H1 (cell line): ENCODE measurements around the gene PSAP. TPM values are rescaled to one million over a fixed set of nuclear protein-coding genes. Genes with fewer than 3 reads are reported as not detected.

ENCODE experiments used
- CTCF ChIA-PET: fragments of 300-600 bp; sonication (Branson Sonifier 250); formaldehyde crosslinking; loops from one replicate; lab custom pipeline; 2021; ENCODE audit not compliant: partially characterized antibody; lab: Charles Lee
- POLR2A ChIA-PET: fragments of 300-600 bp; sonication (Branson Sonifier 250); formaldehyde crosslinking; loops from one replicate; lab custom pipeline; 2021; ENCODE audit warnings: inconsistent platforms; ENCODE audit not compliant: partially characterized antibody; lab: Charles Lee
- DNase-seq, 2 experiments: peaks; one replicate each; pipeline versions ENCODE4 v3.0.0 to v3.0.0-alpha.2; 2010 to 2022; ENCODE audit warnings: low spot score in 2 of 2, low read depth in 1 of 2, mixed read lengths in 1 of 2
- FAIRE-seq: peaks from 2 replicates; lab custom pipeline; 2011; peaks lifted over from hg19 to GRCh38; lab: Jason Lieb, UNC
- H2AFZ ChIP-seq: 2 replicates; pipeline ENCODE4 v1.8.1; 2012; ENCODE audit warnings: low read length, inconsistent platforms
- H2AK5ac ChIP-seq: 2 replicates; pipeline ENCODE4 v1.6.1; 2013; ENCODE audit warnings: low read depth, low read length
- H2BK120ac ChIP-seq: replicated peaks from 2 replicates; pipeline ENCODE3; 2013; ENCODE audit warnings: low read depth, low read length, inconsistent platforms
- H2BK12ac ChIP-seq: 2 replicates; pipeline ENCODE4 v1.6.1; 2013; ENCODE audit warnings: low read depth, low read length
- H2BK15ac ChIP-seq: 2 replicates; pipeline ENCODE4 v1.6.1; 2013; ENCODE audit warnings: low read length
- H2BK20ac ChIP-seq: 2 replicates; pipeline ENCODE4 v1.6.1; 2013; ENCODE audit warnings: low read length
- H2BK5ac ChIP-seq: 2 replicates; pipeline ENCODE4 v1.6.1; 2013; ENCODE audit warnings: low read depth, low read length
- H3K14ac ChIP-seq: 2 replicates; pipeline ENCODE4 v1.6.1; 2013; ENCODE audit warnings: inconsistent platforms; ENCODE audit not compliant: insufficient read length
- H3K18ac ChIP-seq: 2 replicates; pipeline ENCODE4 v1.6.1; 2013; ENCODE audit warnings: low read length; ENCODE audit errors: extremely low read depth
- H3K23ac ChIP-seq: 2 replicates; pipeline ENCODE4 v1.6.1; 2013; ENCODE audit warnings: inconsistent platforms; ENCODE audit not compliant: insufficient read length
- H3K23me2 ChIP-seq: 2 replicates; pipeline ENCODE4 v1.6.1; 2013; ENCODE audit warnings: low read depth, low read length
- H3K27ac ChIP-seq: 2 replicates; pipeline ENCODE4 v1.6.1; 2011; ENCODE audit warnings: low read depth, low read length, inconsistent platforms
- H3K27me3 ChIP-seq, 4 experiments: replicated peaks in 1 of 4; 1 replicate in 1 of 4; 2 replicates in 3 of 4; pipeline versions ENCODE4 v1.6.1 to v1.8.1; 2011 to 2013; ENCODE audit warnings: low read length in 3 of 4, mild to moderate bottlenecking in 3 of 4, inconsistent platforms in 2 of 4, mixed read lengths in 2 of 4, moderate library complexity in 1 of 4; ENCODE audit not compliant: control insufficient read depth in 3 of 4, insufficient read depth in 3 of 4; ENCODE audit errors: extremely low read depth in 1 of 4
- H3K36me3 ChIP-seq, 4 experiments: 2 replicates each; pipeline versions ENCODE4 v1.6.1 to v1.8.1; 2011 to 2013; ENCODE audit warnings: mild to moderate bottlenecking in 4 of 4, low read length in 3 of 4, moderate library complexity in 2 of 4, control low read depth in 1 of 4, inconsistent platforms in 1 of 4; ENCODE audit not compliant: insufficient read depth in 4 of 4, control insufficient read depth in 2 of 4
- H3K4ac ChIP-seq: replicated peaks from 2 replicates; pipeline ENCODE3; 2013; ENCODE audit warnings: low read length, low read depth, mixed read lengths, inconsistent platforms; ENCODE audit not compliant: insufficient read length
- H3K4me1 ChIP-seq, 4 experiments: replicated peaks in 1 of 4; 1 replicate in 1 of 4; 2 replicates in 3 of 4; pipeline versions ENCODE4 v1.6.1 to v1.8.1; 2011 to 2013; ENCODE audit warnings: low read length in 3 of 4, inconsistent platforms in 2 of 4, mixed read lengths in 1 of 4; ENCODE audit not compliant: insufficient read depth in 4 of 4, control insufficient read depth in 3 of 4
- H3K4me2 ChIP-seq, 2 experiments: 2 replicates each; pipeline versions ENCODE4 v1.6.1 to v1.8.1; 2011 to 2013; ENCODE audit warnings: low read depth in 2 of 2, low read length in 2 of 2, control low read depth in 1 of 2, inconsistent platforms in 1 of 2, mild to moderate bottlenecking in 1 of 2; ENCODE audit not compliant: insufficient read depth in 1 of 2
- H3K4me3 ChIP-seq, 4 experiments: fragments of 200-600, 300-600 bp in 1 of 4; sonication (generic), shearing (Covaris generic), sonication (Bioruptor Twin) in 1 of 4; 2 replicates each; pipeline versions ENCODE4 v1.5.1 to v1.8.1; 2011 to 2016; ENCODE audit warnings: low read length in 4 of 4, low read depth in 3 of 4, control low read depth in 2 of 4, inconsistent platforms in 2 of 4, mild to moderate bottlenecking in 2 of 4, mixed read lengths in 1 of 4, moderate library complexity in 1 of 4; ENCODE audit not compliant: insufficient read depth in 2 of 4; ENCODE audit errors: extremely low read depth in 1 of 4
- H3K56ac ChIP-seq: replicated peaks from 2 replicates; pipeline ENCODE3; 2013; ENCODE audit warnings: low read depth, mild to moderate bottlenecking, mixed read lengths, low read length, inconsistent platforms; ENCODE audit not compliant: insufficient read length
- H3K79me1 ChIP-seq: 2 replicates; pipeline ENCODE4 v1.6.1; 2013; ENCODE audit warnings: low read depth, low read length, control low read depth
- H3K79me2 ChIP-seq, 2 experiments: 2 replicates each; pipeline versions ENCODE4 v1.6.1 to v1.8.1; 2012 to 2013; ENCODE audit warnings: low read length in 2 of 2, mild to moderate bottlenecking in 2 of 2, inconsistent platforms in 1 of 2; ENCODE audit not compliant: insufficient read depth in 2 of 2, control insufficient read depth in 1 of 2
- H3K9ac ChIP-seq, 4 experiments: replicated peaks in 1 of 4; 1 replicate in 1 of 4; 2 replicates in 3 of 4; pipeline versions ENCODE4 v1.6.1 to v1.8.1; 2011 to 2013; ENCODE audit warnings: low read depth in 3 of 4, low read length in 3 of 4, control low read depth in 2 of 4, mild to moderate bottlenecking in 2 of 4, moderate library complexity in 2 of 4, inconsistent platforms in 1 of 4; ENCODE audit errors: extremely low read depth in 1 of 4
- H3K9me3 ChIP-seq, 2 experiments: 2 replicates each; pipeline versions ENCODE4 v1.6.1 to v1.8.1; 2012 to 2013; ENCODE audit warnings: mild to moderate bottlenecking in 2 of 2, moderate library complexity in 2 of 2, control low read depth in 1 of 2, inconsistent platforms in 1 of 2, low read depth in 1 of 2, low read length in 1 of 2, mixed read lengths in 1 of 2; ENCODE audit not compliant: insufficient read depth in 2 of 2
- H4K20me1 ChIP-seq, 2 experiments: replicated peaks in 1 of 2; 2 replicates each; pipeline versions ENCODE3 to v1.8.1; 2011 to 2013; ENCODE audit warnings: inconsistent platforms in 2 of 2, low read length in 2 of 2, mild to moderate bottlenecking in 1 of 2; ENCODE audit not compliant: insufficient read depth in 2 of 2, control insufficient read depth in 1 of 2
- H4K5ac ChIP-seq: 2 replicates; pipeline ENCODE4 v1.6.1; 2013; ENCODE audit warnings: low read length, low read depth, mixed read lengths, inconsistent platforms; ENCODE audit not compliant: insufficient read length
- H4K8ac ChIP-seq: 2 replicates; pipeline ENCODE4 v1.8.0; 2013; ENCODE audit warnings: mild to moderate bottlenecking, moderate library complexity, low read length, inconsistent platforms; ENCODE audit not compliant: insufficient read depth; ENCODE audit errors: extremely low read depth
- H4K91ac ChIP-seq: replicated peaks from 2 replicates; pipeline ENCODE3; 2013; ENCODE audit warnings: low read length, mixed read lengths, inconsistent platforms; ENCODE audit not compliant: insufficient read length
- EP300 ChIP-seq, 2 experiments: IDR thresholded peaks; 1 replicate in 1 of 2; 2 replicates in 1 of 2; pipeline ENCODE4 v1.6.1; 2011 to 2012; ENCODE audit warnings: low read depth in 2 of 2, low read length in 2 of 2, mild to moderate bottlenecking in 2 of 2, borderline replicate concordance in 1 of 2, inconsistent platforms in 1 of 2, moderate library complexity in 1 of 2
- FOSL1 ChIP-seq: IDR thresholded peaks from 2 replicates; pipeline ENCODE4 v1.6.1; 2011; ENCODE audit warnings: mild to moderate bottlenecking, low read depth, low read length, moderate library complexity; ENCODE audit not compliant: insufficient read depth
- JUND ChIP-seq: IDR thresholded peaks from 2 replicates; pipeline ENCODE4 v1.6.1; 2011; ENCODE audit warnings: mild to moderate bottlenecking, improper control_type of control experiment, low read length
- KDM1A ChIP-seq: fragments of 200-600, 300-600 bp; sonication (generic); IDR thresholded peaks from 2 replicates; pipeline ENCODE4 v1.7.1; 2016; ENCODE audit warnings: mild to moderate bottlenecking, low read length, borderline replicate concordance
- KDM4A ChIP-seq: IDR thresholded peaks from one replicate; pipeline ENCODE4 v1.7.1; 2012; ENCODE audit warnings: low read depth, mild to moderate bottlenecking, moderate library complexity, low read length, inconsistent platforms; ENCODE audit not compliant: severe bottlenecking
- MAFK ChIP-seq: IDR thresholded peaks from 2 replicates; pipeline ENCODE4 v1.6.1; 2012; ENCODE audit warnings: low read depth, mild to moderate bottlenecking, improper control_type of control experiment, low read length
- RFX5 ChIP-seq: IDR thresholded peaks from 2 replicates; pipeline ENCODE4 v1.6.1; 2011; ENCODE audit warnings: low read depth, low read length, improper control_type of control experiment, borderline replicate concordance
- RNF2 ChIP-seq: fragments of 200-900, 300-1000 bp; sonication (generic); IDR thresholded peaks from 2 replicates; pipeline ENCODE4 v1.7.1; 2016; ENCODE audit warnings: borderline replicate concordance, low read depth, mild to moderate bottlenecking, antibody characterized with exemption, low read length; ENCODE audit not compliant: poor library complexity, severe bottlenecking; ENCODE audit errors: missing control alignments
- SP4 ChIP-seq: IDR thresholded peaks from 2 replicates; pipeline ENCODE4 v1.6.1; 2012; ENCODE audit warnings: low read length, inconsistent platforms
- SUZ12 ChIP-seq: fragments of 200-600 bp; sonication (generic); IDR thresholded peaks from 2 replicates; pipeline ENCODE4 v1.6.1; 2012; ENCODE audit warnings: mild to moderate bottlenecking, inconsistent platforms, low read length, moderate library complexity, mixed read lengths
- TCF12 ChIP-seq: IDR thresholded peaks from 2 replicates; pipeline ENCODE4 v1.6.1; 2011; ENCODE audit warnings: low read depth, mild to moderate bottlenecking, low read length
- WGBS, 2 experiments: shearing (Covaris generic) in 1 of 2; methylation state at CpG; one replicate each; pipeline versions ENCODE4 v1.1.6 to v1.1.7; 2013 to 2015; ENCODE audit warnings: low lambda C conversion rate in 2 of 2, mixed read lengths in 2 of 2, inconsistent platforms in 1 of 2, low coverage in 1 of 2, missing lambda C conversion rate in 1 of 2; ENCODE audit not compliant: insufficient replicate concordance in 2 of 2, insufficient coverage in 1 of 2, insufficient read length in 1 of 2; ENCODE audit errors: extremely low coverage in 1 of 2, missing lambda C conversion rate in 1 of 2; 5-methylcytosine and 5-hydroxymethylcytosine counted together
- polyA plus RNA-seq, 7 experiments: library from polyadenylated mRNA; depleted of rRNA in 3 of 7; stranded (reverse) in 5 of 7; unstranded in 2 of 7; fragments of >200 nt in 5 of 7; fragments of 200-250 nt in 2 of 7; gene quantifications; 1 replicate in 5 of 7; 2 replicates in 1 of 7; 4 replicates in 1 of 7; pipeline versions ENCODE4 v1.2.1 to v1.2.3, GENCODE V29; 2011 to 2013; ENCODE audit warnings: missing spikeins in 2 of 7, mixed read lengths in 2 of 7
- total RNA-seq: library from RNA; stranded (reverse); fragmentation: NEBNext Ultra II Directional; extraction: Animal tissue kit (Norgen Biotek cat#: 25700); gene quantifications from 2 replicates; pipeline ENCODE4 v1.2.1, GENCODE V29; 2021

PSAP gene
- total and polyA plus RNA-seq, 2 of the 8 experiments (the other 6 are each of a cell fraction or from before 2014, with no cell fraction given) = 386 to 504 TPM

GRCh38 chr10:71832967-71833366 lies 18.1 kb downstream of the PSAP start:
- no peaks in the 10 kb centered on the region for H3K23me2 ChIP-seq
- peaks cover 20 to 32% of the 10 kb centered on the region in 2 experiments for H4K20me1 ChIP-seq
- no peak overlapping the region for H2AFZ ChIP-seq
- H3K9me3 ChIP-seq = no peaks in the 10 kb centered on the region
- H3K27ac ChIP-seq = no peak overlapping the region
- no peak overlapping the region for H3K14ac ChIP-seq
- no peak overlapping the region for H4K8ac ChIP-seq
- no peak overlapping the region for H3K56ac ChIP-seq
- TF ChIP-seq MAFK (no peak), SUZ12 (no peak), KDM4A (no peak), RNF2 (no peak), FOSL1 (no peak), EP300 (IDR thresholded peaks at IDR 0.05; ENCODE audit: borderline replicate concordance in 1 of 2, low read depth in 2 of 2, low read length in 2 of 2) (no peak), RFX5 (no peak), KDM1A (no peak), SP4 (no peak), TCF12 (no peak), JUND (no peak)
- TF ChIP-seq, all 59 proteins: peak for 0
- Histone ChIP-seq H3K79me1 (peaks cover 17% of the 10 kb centered on the region), H3K36me3 (peaks cover 26 to 39% (median 37%) of the 10 kb centered on the region in 4 experiments), H4K91ac (no peak overlapping the region), H2BK12ac (no peak overlapping the region), H3K18ac (no peak overlapping the region), H3K4me2 (no peak overlapping the region), H2BK20ac (no peak overlapping the region), H3K4me1 (peaks cover 0 to 15% (median 4%) of the 10 kb centered on the region in 4 experiments; a peak in 5 of 7 replicates), H3K9ac (no peak overlapping the region), H3K4ac (no peak overlapping the region), H4K5ac (no peak overlapping the region), H2BK15ac (no peak overlapping the region), H2AK5ac (no peak overlapping the region), H3K23ac (no peak overlapping the region), H3K27me3 (no peaks in the 10 kb centered on the region), H2BK5ac (no peak overlapping the region), H3K79me2 (peaks cover 31 to 63% of the 10 kb centered on the region in 2 experiments), H2BK120ac (no peak overlapping the region), H3K4me3 (no peak overlapping the region)
- ChIA-PET CTCF (interaction anchor here (0.7 to 11.0 kb wide), 4 partner anchors 10 to 62 kb away, joined by 3 to 113 read pairs (median 4); no protein-coding TSS in a partner anchor), POLR2A (no interaction called here)
- FAIRE-seq (no peak), DNase-seq (no peak)
- 97% methylated on average over 4 of the region's 5 CpGs; no CpG with 5 or more reads in 1 of the 2 experiments for WGBS, 2 experiments
